ENCODE measurements around the gene CCDC43.
"Not testable (repeated sequence)": the region's sequence is repeated elsewhere in the genome, so short reads cannot be mapped to it uniquely, and the experiment has no call there.

CCDC43 gene

DNA sequence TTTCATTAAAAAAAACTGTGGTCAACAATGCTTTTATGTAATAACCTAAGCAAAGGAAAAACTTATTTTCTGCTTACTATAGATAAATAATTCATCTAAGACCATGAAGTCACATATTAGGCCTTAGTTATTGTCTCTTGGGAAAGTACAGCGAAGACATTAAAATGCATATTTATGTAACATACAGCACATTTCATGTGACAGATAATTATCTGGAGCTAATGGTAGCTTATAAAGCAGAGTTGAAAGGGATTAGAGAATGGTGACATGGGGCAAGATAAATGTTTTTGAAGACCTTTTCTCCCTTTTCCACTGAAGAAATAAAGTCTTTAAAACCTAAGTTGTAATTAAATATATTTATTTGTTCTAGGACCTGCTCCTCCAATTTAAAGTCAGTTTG lies 23.6 kb downstream of the CCDC43 start:
- no peak for DNase-seq

DNA sequence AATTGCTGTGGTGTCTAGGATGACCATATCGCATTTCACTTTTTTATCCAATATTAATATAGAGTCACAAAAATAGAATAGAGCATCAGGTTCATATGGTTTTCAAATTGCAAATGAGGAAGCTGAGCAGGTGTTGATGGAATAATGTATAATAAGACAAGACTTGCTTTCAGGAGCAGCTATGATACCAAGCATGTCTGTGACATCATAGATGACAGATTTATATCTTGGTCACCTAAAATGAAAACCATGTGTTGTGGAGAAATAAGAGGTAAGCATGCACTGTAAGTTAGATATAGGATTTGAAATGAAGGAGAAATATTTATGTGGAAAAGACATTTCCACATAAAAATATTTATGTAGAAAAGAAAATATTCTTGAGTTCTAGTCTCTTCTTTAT lies 24.7 kb downstream of the CCDC43 start:
- DNase-seq = no peak

GRCh38 chr17:44663095-44663494 lies 26.5 kb downstream of the CCDC43 start:
- no peak for DNase-seq

- DNase-seq = no peak
Measured at GRCh38 chr17:44661835-44662234, 27.7 kb downstream of the CCDC43 start.

DNA sequence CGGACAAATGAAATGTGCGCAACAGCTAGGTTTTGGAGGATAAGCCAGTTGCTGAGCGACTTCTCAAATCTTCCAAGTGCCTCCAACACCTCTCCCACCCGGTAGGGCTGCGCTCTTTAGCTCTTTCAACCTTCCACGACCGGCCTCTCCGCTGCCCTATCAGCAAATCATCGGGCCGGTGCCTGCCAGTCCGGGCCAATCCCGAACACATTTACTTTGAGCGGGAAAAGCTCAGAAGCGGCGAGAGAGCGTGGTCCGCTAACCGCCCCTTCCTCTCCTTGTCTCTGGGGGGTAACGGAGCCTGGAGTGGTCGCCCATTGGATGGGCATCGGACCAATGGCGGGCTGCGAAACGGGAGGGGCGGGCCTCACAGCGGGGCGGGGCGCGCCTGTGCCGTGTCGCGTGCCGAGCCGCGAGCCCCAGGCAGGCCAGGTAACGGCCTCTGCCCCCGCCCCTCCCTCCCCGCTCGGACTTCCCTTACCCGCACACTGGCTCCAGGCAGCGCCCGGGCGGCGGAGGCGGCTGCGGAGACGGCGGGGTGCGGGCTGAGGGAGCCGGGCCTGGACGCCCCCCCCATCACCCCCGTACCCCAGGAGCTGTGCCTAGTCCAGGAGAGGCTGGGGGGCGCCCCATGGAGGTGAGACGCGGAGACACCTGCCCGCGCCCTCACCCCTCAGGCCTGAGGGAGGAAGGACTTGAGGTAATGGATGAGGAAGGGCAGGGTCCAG lies 33.4 kb downstream of the CCDC43 start, which contains the start of gene MEIOC:
Gene MEIOC, plus strand, starts transcription at position 486 of the 728 bp plus-strand sequence. Its CDS starts 146 bp downstream, at position 632.
- DNase-seq = peak; percentile 14

DNA sequence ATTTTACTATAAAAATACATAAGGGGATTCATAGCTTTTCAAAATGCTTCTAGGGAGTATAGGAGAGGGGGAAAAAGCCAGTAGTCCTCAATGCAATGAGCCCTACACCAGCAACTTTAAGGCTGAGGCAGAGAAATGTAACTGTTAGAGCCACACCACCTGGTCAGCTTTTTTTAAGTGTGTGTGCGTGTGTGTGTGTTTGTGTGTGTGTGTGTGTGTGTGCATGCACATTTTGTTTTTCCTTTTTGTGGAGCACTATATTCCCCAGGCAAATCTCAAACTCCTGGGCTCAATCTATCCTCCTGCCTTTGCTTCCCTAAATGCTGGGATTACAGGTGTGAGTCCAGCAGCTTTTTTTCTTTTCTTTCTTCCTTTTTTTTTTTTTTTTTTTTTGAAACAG lies 35.6 kb downstream of the CCDC43 start:
- no peak for DNase-seq

DNA sequence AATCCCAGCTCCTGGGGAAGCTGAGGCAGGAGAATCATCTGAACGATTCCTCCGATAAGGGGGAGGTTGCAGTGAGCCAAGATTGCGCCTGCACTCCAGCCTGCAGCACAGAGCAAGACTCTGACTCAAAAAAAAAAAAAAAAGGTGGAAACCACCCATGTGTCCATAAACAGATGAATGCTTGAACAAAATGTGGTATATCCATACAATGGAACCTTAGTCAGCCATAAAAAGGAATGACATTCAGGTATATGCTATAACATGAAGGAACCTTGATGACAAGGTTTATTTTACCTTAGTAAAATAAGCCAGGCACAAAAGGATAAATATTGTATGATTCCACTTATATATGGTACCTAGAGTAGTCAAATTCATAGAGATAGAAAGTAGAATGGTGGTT lies 36.2 kb downstream of the CCDC43 start:
- DNase-seq = no peak

- no peak for DNase-seq
Measured at GRCh38 chr17:44652727-44653126, 36.8 kb downstream of the CCDC43 start.

- no peak for DNase-seq
Measured at GRCh38 chr17:44651228-44651627, 38.3 kb downstream of the CCDC43 start.

GRCh38 chr17:44648963-44649362 lies 40.6 kb downstream of the CCDC43 start:
- DNase-seq = no peak

- DNase-seq = no peak
Measured at GRCh38 chr17:44647736-44648135, 41.8 kb downstream of the CCDC43 start.

GRCh38 chr17:44646280-44646679 lies 43.3 kb downstream of the CCDC43 start:
- DNase-seq = no peak

- DNase-seq = no peak
Measured at GRCh38 chr17:44645341-44645740, 44.2 kb downstream of the CCDC43 start.

DNA sequence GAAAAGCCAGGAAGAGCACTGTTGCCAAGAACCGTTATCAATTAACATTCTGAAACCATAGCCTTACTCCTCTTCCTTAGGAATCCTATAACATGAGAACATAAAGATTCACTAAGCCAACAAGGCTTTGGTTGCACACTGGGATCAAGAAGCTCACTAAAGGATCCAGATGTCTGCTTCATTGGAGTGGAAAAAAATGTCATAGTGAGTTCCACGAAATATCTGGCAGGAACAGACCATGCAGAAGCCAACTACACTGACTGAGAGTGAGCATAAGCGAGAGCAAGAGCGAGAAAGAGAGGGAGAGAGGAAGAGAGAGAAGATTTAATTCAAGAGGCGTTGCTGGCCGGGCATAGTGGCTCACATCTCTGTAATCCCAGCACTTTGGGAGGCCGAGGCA lies 46.7 kb downstream of the CCDC43 start:
- no peak for DNase-seq

- DNase-seq = no peak
Measured at GRCh38 chr17:44637066-44637465, 52.5 kb downstream of the CCDC43 start.

DNA sequence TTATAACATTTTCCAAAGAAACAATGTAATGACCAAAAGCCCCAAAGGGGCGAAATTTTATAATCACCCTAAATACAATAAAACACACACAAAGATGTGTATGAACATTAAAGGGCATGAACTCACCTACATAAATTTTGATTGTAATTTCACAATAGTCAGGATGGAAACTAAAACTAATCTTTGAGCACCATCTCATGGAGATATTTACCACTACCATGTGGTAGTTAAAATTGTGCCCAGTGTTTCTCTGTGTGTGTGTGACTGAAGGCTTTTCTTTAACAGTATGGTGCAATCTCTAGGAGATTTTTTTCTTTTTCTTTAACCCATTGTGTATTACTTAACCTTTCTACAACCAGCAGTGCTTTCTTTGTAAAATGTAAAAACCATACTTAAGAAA lies 53.0 kb downstream of the CCDC43 start:
- no peak for DNase-seq

GRCh38 chr17:44634401-44634800 lies 55.2 kb downstream of the CCDC43 start:
- DNase-seq = not testable (repeated sequence)

DNA sequence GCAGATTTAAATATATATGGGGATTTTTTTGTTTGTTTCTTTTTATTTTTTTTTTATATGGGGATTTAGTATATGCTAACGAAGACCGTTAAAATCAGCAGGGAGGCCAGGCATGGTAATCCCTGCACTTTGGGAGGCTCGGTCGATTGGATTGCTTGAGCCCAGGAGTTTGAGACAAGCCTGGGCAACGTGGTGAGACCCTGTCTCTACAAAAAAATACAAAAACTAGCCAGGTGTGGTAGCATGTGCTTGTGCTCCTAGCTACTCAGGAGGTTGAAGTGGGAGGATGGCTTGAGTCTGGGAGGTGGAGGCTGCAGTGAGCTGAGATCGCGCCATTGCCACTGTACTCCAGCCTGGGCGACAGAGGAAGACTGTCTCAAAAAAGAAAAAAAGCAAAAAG lies 55.6 kb downstream of the CCDC43 start:
- no peak for DNase-seq

DNA sequence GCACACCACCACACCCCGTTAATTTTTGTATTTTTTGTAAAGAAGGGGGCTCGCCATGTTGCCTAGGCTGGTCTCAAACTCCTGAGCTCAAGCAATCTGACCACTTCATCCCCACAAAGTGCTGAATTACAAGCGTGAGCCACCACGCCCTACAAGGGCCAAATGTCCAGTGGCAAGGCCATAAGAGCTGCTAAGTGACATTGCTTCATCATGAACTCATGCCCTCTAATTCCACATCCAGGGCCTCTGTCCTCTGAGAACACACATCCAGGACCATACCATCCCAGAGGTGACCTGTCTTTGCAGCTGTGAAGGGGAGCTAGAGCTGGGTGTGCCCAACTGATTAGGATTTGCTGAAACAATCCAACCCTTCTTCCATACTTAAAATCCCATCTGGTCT lies 58.9 kb downstream of the CCDC43 start:
- DNase-seq = no peak

GRCh38 chr17:44629314-44629713 lies 60.3 kb downstream of the CCDC43 start:
- DNase-seq = no peak

- DNase-seq = no peak
Measured at GRCh38 chr17:44628243-44629188, 61.1 kb downstream of the CCDC43 start.

- no peak for DNase-seq
Measured at GRCh38 chr17:44627513-44628242, 61.9 kb downstream of the CCDC43 start.
